Astrocyte (in vitro differentiated cells and primary cell): Measurements from ENCODE around the gene OTUD5. TPM values are rescaled to one million over a fixed set of nuclear protein-coding genes. Genes with fewer than 3 reads are reported as not detected.

Experiments used
- DNase-seq: peaks from one replicate; pipeline ENCODE4 v3.0.0-alpha.2; 2010; ENCODE audit warnings: low read depth
- FAIRE-seq: peaks from 2 replicates; lab custom pipeline; 2011; peaks lifted over from hg19 to GRCh38; lab: Jason Lieb, UNC
- H2AFZ ChIP-seq: 2 replicates; pipeline ENCODE4 v1.6.0; 2012; ENCODE audit warnings: low read depth, low read length, inconsistent platforms
- H3K27ac ChIP-seq: 2 replicates; pipeline ENCODE4 v1.5.1; 2011; ENCODE audit warnings: low read depth, low read length, inconsistent platforms
- H3K27me3 ChIP-seq: 2 replicates; pipeline ENCODE4 v1.6.0; 2011; ENCODE audit warnings: low read length, inconsistent platforms; ENCODE audit not compliant: insufficient read depth
- H3K36me3 ChIP-seq: 2 replicates; pipeline ENCODE4 v1.5.1; 2011; ENCODE audit warnings: low read length, inconsistent platforms; ENCODE audit not compliant: insufficient read depth
- H3K4me1 ChIP-seq: 2 replicates; pipeline ENCODE4 v1.5.1; 2011; ENCODE audit warnings: low read length, inconsistent platforms; ENCODE audit not compliant: insufficient read depth
- H3K4me2 ChIP-seq: 2 replicates; pipeline ENCODE4 v1.6.0; 2012; ENCODE audit warnings: low read length, inconsistent platforms
- H3K4me3 ChIP-seq: 2 replicates; pipeline ENCODE4 v1.5.1; 2011; ENCODE audit warnings: low read depth, mild to moderate bottlenecking, low read length, inconsistent platforms; ENCODE audit not compliant: insufficient read depth
- H3K79me2 ChIP-seq: 2 replicates; pipeline ENCODE4 v1.6.0; 2012; ENCODE audit warnings: mild to moderate bottlenecking, low read length, inconsistent platforms; ENCODE audit not compliant: insufficient read depth
- H3K9ac ChIP-seq: 2 replicates; pipeline ENCODE4 v1.6.0; 2012; ENCODE audit warnings: mild to moderate bottlenecking, low read length, inconsistent platforms
- H3K9me3 ChIP-seq: 2 replicates; pipeline ENCODE4 v1.5.1; 2012; ENCODE audit warnings: low read depth, mild to moderate bottlenecking, low read length, inconsistent platforms; ENCODE audit not compliant: insufficient read depth
- H4K20me1 ChIP-seq: 2 replicates; pipeline ENCODE4 v1.6.0; 2012; ENCODE audit warnings: low read length, inconsistent platforms; ENCODE audit not compliant: insufficient read depth
- H3K27ac Mint-ChIP-seq: one replicate; pipeline ENCODE4 v1.8.0; 2021; ENCODE audit warnings: mild to moderate bottlenecking, mixed read lengths; ENCODE audit not compliant: unreplicated experiment
- H3K27me3 Mint-ChIP-seq: one replicate; pipeline ENCODE4 v1.8.0; 2021; ENCODE audit warnings: low read depth, mixed read lengths; ENCODE audit not compliant: unreplicated experiment
- H3K36me3 Mint-ChIP-seq: one replicate; pipeline ENCODE4 v1.8.0; 2021; ENCODE audit warnings: low read depth, mixed read lengths; ENCODE audit not compliant: unreplicated experiment
- H3K4me1 Mint-ChIP-seq: one replicate; pipeline ENCODE4 v1.8.0; 2021; ENCODE audit warnings: low read depth, mixed read lengths; ENCODE audit not compliant: unreplicated experiment
- H3K4me3 Mint-ChIP-seq: one replicate; pipeline ENCODE4 v1.8.0; 2021; ENCODE audit warnings: mild to moderate bottlenecking, moderate library complexity, mixed read lengths; ENCODE audit not compliant: unreplicated experiment
- H3K9me3 Mint-ChIP-seq: one replicate; pipeline ENCODE4 v1.8.0; 2021; ENCODE audit warnings: mild to moderate bottlenecking, mixed read lengths; ENCODE audit not compliant: unreplicated experiment
- EZH2 ChIP-seq: IDR thresholded peaks from 2 replicates; pipeline ENCODE4 v1.6.1; 2012; ENCODE audit warnings: mild to moderate bottlenecking, low read length, inconsistent platforms; ENCODE audit not compliant: insufficient read depth
- total RNA-seq: library from RNA; stranded (reverse); gene quantifications from 2 replicates; pipeline ENCODE4 v1.2.1, GENCODE V29; 2021
- TF ChIP-seq, protein P1 (sequence below): IDR thresholded peaks from 2 replicates; pipeline ENCODE4 v1.5.1; 2011; ENCODE audit warnings: low read depth, mild to moderate bottlenecking, inconsistent platforms, low read length, moderate library complexity; ENCODE audit not compliant: insufficient read depth

OTUD5 gene
- total RNA-seq, 1 donor from 2014 or later, result 56.1 TPM

DNA sequence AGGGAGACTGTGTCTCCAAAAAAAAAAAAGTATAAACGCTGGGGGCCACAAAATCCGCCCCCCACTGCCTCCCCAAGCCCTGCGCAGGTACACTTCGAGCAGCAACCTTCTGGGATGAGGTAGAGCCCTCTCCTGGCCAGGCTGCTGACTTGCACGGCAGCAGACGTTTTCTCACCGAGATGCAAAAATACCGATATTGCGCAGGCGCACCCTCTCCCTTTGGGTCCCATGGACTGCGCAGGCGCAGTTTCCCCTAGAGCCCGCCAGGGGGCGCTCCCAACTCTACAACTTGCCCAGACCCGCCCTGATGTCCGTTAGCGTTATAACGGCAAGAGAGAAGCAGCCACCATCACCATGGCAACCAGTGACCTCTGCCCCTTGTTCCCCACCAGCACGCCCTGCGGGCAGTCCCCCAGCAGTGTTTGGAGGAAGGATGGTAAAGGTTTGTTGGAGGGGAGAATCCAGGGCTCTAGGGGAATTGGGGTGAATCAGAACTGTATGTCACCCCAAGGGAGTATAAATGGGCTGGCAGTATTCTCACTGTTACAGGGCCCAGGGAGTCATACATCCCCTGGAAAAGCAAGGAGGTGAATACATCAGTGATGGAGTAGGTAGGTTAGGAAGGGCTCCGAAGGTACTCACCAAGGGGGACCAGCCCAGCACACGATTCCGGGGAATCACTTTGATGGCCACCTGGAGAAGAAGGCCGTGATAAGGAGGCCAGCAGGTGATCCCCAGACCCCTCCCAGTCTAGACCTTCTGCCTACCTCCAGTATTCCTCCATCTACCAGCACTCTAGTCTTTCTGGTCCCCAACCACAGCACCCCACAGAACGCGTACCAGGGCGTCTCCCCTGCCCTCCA is 40.0 kb downstream of the OTUD5 start:
- H3K27ac Mint-ChIP-seq, result peak overlapping the region; percentile 60
- no peaks in the 10 kb centered on the region for H3K27me3 ChIP-seq
- peak overlapping the region; percentile 55 for H3K4me3 ChIP-seq
- no peak overlapping the region for H2AFZ ChIP-seq
- no peaks in the 10 kb centered on the region for H3K9me3 ChIP-seq
- H3K27me3 Mint-ChIP-seq, result no peaks in the 10 kb centered on the region
- peak overlapping the region; percentile 87 for H3K4me2 ChIP-seq
- peaks cover 6% of the 10 kb centered on the region for H3K4me1 Mint-ChIP-seq
- H3K9ac ChIP-seq, result no peak overlapping the region
- peaks cover 3% of the 10 kb centered on the region for H3K36me3 Mint-ChIP-seq
- FAIRE-seq (peak; percentile 99), DNase-seq (peak; percentile 56)
- peaks cover 21% of the 10 kb centered on the region for H3K4me1 ChIP-seq
- H3K27ac ChIP-seq, result no peak overlapping the region
- TF ChIP-seq EZH2, result no peak
- TF ChIP-seq, protein P1, sequence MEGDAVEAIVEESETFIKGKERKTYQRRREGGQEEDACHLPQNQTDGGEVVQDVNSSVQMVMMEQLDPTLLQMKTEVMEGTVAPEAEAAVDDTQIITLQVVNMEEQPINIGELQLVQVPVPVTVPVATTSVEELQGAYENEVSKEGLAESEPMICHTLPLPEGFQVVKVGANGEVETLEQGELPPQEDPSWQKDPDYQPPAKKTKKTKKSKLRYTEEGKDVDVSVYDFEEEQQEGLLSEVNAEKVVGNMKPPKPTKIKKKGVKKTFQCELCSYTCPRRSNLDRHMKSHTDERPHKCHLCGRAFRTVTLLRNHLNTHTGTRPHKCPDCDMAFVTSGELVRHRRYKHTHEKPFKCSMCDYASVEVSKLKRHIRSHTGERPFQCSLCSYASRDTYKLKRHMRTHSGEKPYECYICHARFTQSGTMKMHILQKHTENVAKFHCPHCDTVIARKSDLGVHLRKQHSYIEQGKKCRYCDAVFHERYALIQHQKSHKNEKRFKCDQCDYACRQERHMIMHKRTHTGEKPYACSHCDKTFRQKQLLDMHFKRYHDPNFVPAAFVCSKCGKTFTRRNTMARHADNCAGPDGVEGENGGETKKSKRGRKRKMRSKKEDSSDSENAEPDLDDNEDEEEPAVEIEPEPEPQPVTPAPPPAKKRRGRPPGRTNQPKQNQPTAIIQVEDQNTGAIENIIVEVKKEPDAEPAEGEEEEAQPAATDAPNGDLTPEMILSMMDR, result peak; percentile 82
- peak overlapping the region; percentile 89 for H3K4me3 Mint-ChIP-seq
- peaks cover 13% of the 10 kb centered on the region for H4K20me1 ChIP-seq
- no peaks in the 10 kb centered on the region for H3K9me3 Mint-ChIP-seq
- H3K36me3 ChIP-seq, result no peaks in the 10 kb centered on the region
- no peaks in the 10 kb centered on the region for H3K79me2 ChIP-seq

DNA sequence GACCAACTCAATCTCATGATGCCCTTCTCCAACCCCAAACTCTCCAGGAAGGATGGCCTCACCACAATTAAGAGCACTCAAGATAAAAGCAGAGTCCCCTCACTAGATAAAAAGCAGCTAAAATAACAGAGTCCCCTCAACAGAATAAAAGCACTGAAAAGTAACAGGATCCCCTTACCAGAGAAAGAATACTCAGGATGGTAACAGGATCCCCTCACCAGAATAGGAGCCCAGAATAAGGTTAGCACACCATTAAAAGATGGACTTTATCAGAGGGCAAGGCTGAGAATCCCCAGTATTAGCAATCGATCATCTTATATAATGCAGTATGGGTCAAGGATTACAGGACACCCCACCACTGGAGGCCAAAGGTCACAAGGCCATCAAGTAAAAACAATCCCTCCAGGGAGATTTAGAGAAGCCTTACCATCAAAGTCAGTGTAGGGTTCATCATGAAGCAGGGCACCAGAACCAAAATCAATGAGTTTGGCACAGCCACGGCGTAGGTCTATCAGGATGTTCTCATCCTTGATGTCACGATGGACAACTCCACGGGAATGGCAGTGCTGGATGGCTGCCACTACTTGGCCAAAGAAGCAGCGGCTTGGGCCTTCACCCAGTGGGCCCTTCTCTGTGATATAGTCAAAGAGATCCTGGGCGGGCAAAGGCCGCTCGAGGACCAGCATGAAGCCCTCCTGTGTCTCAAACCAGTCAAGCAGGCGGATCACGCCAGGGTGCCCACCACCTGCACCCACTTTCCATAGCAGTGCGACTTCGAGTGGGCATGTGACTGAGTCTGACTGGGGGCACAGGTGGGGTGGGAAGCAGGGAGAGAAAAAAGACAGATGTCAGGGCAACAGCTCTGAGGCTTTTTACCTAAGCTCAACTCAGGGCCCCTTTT is 42.6 kb downstream of the OTUD5 start:
- H3K36me3 ChIP-seq, result no peaks in the 10 kb centered on the region
- no peak overlapping the region for H3K4me3 Mint-ChIP-seq
- H3K9me3 ChIP-seq, result no peaks in the 10 kb centered on the region
- H3K4me1 ChIP-seq, result peaks cover 27% of the 10 kb centered on the region
- no peak for FAIRE-seq
- H3K79me2 ChIP-seq, result peaks cover 16% of the 10 kb centered on the region
- H3K4me3 ChIP-seq, result no peak overlapping the region
- no peak overlapping the region for H3K4me2 ChIP-seq
- H3K27ac ChIP-seq, result no peak overlapping the region
- H2AFZ ChIP-seq, result no peak overlapping the region
- no peaks in the 10 kb centered on the region for H3K27me3 Mint-ChIP-seq
- TF ChIP-seq, protein P1, result no peak
- no peak for TF ChIP-seq EZH2
- peaks cover 5% of the 10 kb centered on the region for H3K4me1 Mint-ChIP-seq
- H3K27me3 ChIP-seq, result no peaks in the 10 kb centered on the region
- peaks cover 6% of the 10 kb centered on the region for H4K20me1 ChIP-seq
- DNase-seq, result no peak
- no peaks in the 10 kb centered on the region for H3K9me3 Mint-ChIP-seq
- H3K27ac Mint-ChIP-seq, result no peak overlapping the region
- H3K9ac ChIP-seq, result no peak overlapping the region
- peaks cover 3% of the 10 kb centered on the region for H3K36me3 Mint-ChIP-seq
